Left ventricle myocardium inferior (tissue), 1 donor: ENCODE results near the gene TIE1. TPM values are rescaled to one million over a fixed set of nuclear protein-coding genes. Genes with fewer than 3 reads are reported as not detected.

Experiments used
- DNase-seq: peaks from one replicate; pipeline ENCODE4 v3.0.0-alpha.2; 2020
- H3K27ac ChIP-seq: fragments of 200-600 bp; replicated peaks from 2 replicates; pipeline ENCODE4 v1.8.0; 2021
- H3K27me3 ChIP-seq: fragments of 200-600 bp; 2 replicates; pipeline ENCODE4 v1.8.0; 2021; ENCODE audit warnings: low read depth
- H3K36me3 ChIP-seq: fragments of 200-600 bp; 2 replicates; pipeline ENCODE4 v1.8.0; 2021
- H3K4me1 ChIP-seq: fragments of 200-600 bp; 2 replicates; pipeline ENCODE4 v1.8.0; 2021
- H3K4me3 ChIP-seq: fragments of 200-600 bp; 2 replicates; pipeline ENCODE4 v1.8.0; 2021; ENCODE audit warnings: mild to moderate bottlenecking, moderate library complexity
- H3K9me3 ChIP-seq: fragments of 200-600 bp; replicated peaks from 2 replicates; pipeline ENCODE4 v1.8.0; 2021
- CTCF ChIP-seq: fragments of 200-600 bp; IDR thresholded peaks from 2 replicates; pipeline ENCODE4 v1.8.0; 2021; ENCODE audit warnings: antibody characterized with exemption, mild to moderate bottlenecking, borderline replicate concordance
- intact Hi-C: fragments of 100-400 bp; cut with micrococcal nuclease; formaldehyde crosslinking; loops from one replicate; pipeline ENCODE4 v1.11.0; 2022
- total RNA-seq: library from RNA; stranded (reverse); fragmentation: NEBNext Ultra II Directional; extraction: Animal tissue kit (Norgen Biotek cat#: 25700); gene quantifications from one replicate; pipeline ENCODE4 v1.2.1, GENCODE V29; 2021
- donor health status: DM: no; HTN: yes; CAD: no; lungs with severe emphysema.

Gene TIE1
- total RNA-seq, 1 donor from 2014 or later = 25.1 TPM

- TF ChIP-seq CTCF = no peak
- H3K9me3 ChIP-seq = no peaks in the 10 kb centered on the region
- no peaks in the 10 kb centered on the region for H3K27me3 ChIP-seq
- intact Hi-C loops = no loop called here
- peaks cover 39% of the 10 kb centered on the region for H3K4me1 ChIP-seq
- DNase-seq = no peak
- H3K36me3 ChIP-seq = no peaks in the 10 kb centered on the region
- H3K27ac ChIP-seq = peak overlapping the region; percentile 99
- H3K4me3 ChIP-seq = no peak overlapping the region
Observed at GRCh38 chr1:43350976-43351375, 50.2 kb downstream of the TIE1 start.

GRCh38 chr1:43351421-43352350 lies 50.9 kb downstream of the TIE1 start:
- TF ChIP-seq CTCF = no peak
- Histone ChIP-seq H3K4me1 (peaks cover 32% of the 10 kb centered on the region), H3K36me3 (no peaks in the 10 kb centered on the region), H3K27me3 (no peaks in the 10 kb centered on the region), H3K4me3 (no peak overlapping the region), H3K9me3 (no peaks in the 10 kb centered on the region), H3K27ac (no peak overlapping the region)
- DNase-seq = no peak
- intact Hi-C loops = no loop called here

- intact Hi-C loops = no loop called here
- TF ChIP-seq CTCF = no peak
- Histone ChIP-seq H3K4me3 (no peak overlapping the region), H3K27me3 (no peaks in the 10 kb centered on the region), H3K4me1 (peaks cover 26% of the 10 kb centered on the region), H3K9me3 (no peaks in the 10 kb centered on the region), H3K27ac (no peak overlapping the region), H3K36me3 (no peaks in the 10 kb centered on the region)
- no peak for DNase-seq
Observed at GRCh38 chr1:43352351-43352705, 51.5 kb downstream of the TIE1 start.

GRCh38 chr1:43352881-43353280 lies 52.1 kb downstream of the TIE1 start:
- intact Hi-C loops = no loop called here

GRCh38 chr1:43354471-43354870 lies 53.7 kb downstream of the TIE1 start:
- H3K27me3 ChIP-seq = no peaks in the 10 kb centered on the region
- no peaks in the 10 kb centered on the region for H3K9me3 ChIP-seq
- no peak overlapping the region for H3K27ac ChIP-seq
- intact Hi-C loops = no loop called here
- H3K36me3 ChIP-seq = no peaks in the 10 kb centered on the region
- TF ChIP-seq CTCF = no peak
- no peak for DNase-seq
- no peak overlapping the region for H3K4me3 ChIP-seq
- peaks cover 27% of the 10 kb centered on the region for H3K4me1 ChIP-seq

More at GRCh38 chr1:43352881-43353280, 52.1 kb downstream of the TIE1 start:
- no peaks in the 10 kb centered on the region for H3K27me3 ChIP-seq
- no peak overlapping the region for H3K4me3 ChIP-seq
- H3K36me3 ChIP-seq = no peaks in the 10 kb centered on the region
- DNase-seq = no peak
- H3K27ac ChIP-seq = no peak overlapping the region
- H3K4me1 ChIP-seq = peaks cover 29% of the 10 kb centered on the region
- TF ChIP-seq CTCF = no peak
- H3K9me3 ChIP-seq = no peaks in the 10 kb centered on the region
